H1 (cell line): ENCODE measurements around the gene FIBIN.

Experiments
- CTCF ChIP-seq, 3 experiments: IDR thresholded peaks; 1 replicate in 2 of 3; 2 replicates in 1 of 3; pipeline versions ENCODE4 v1.5.1 to v1.6.1; 2011; ENCODE audit warnings: low read length in 3 of 3, mild to moderate bottlenecking in 3 of 3, inconsistent platforms in 2 of 3, low read depth in 1 of 3, moderate library complexity in 1 of 3; ENCODE audit not compliant: insufficient read depth in 1 of 3; ENCODE audit errors: control extremely low read depth in 1 of 3
- SP1 ChIP-seq: IDR thresholded peaks from 2 replicates; pipeline ENCODE4 v1.6.1; 2011; ENCODE audit warnings: low read depth, low read length

- TF ChIP-seq CTCF (IDR thresholded peaks at IDR 0.05; ENCODE audit: control extremely low read depth in 1 of 3, insufficient read depth in 1 of 3, low read depth in 1 of 3, low read length in 3 of 3), result no peak
- no peak for TF ChIP-seq SP1
Measured at GRCh38 chr11:26948881-26949280, 45.0 kb upstream of the FIBIN start.
